ENCODE data around the gene NDUFA8. TPM values are rescaled to one million over a fixed set of nuclear protein-coding genes. Genes with fewer than 3 reads are reported as not detected.

NDUFA8 gene
- total and polyA plus RNA-seq, 10 of the 15 experiments (the other 5 are each of a cell fraction or from before 2014, with no cell fraction given): 44.9 to 159 (median 90.8) TPM

DNA sequence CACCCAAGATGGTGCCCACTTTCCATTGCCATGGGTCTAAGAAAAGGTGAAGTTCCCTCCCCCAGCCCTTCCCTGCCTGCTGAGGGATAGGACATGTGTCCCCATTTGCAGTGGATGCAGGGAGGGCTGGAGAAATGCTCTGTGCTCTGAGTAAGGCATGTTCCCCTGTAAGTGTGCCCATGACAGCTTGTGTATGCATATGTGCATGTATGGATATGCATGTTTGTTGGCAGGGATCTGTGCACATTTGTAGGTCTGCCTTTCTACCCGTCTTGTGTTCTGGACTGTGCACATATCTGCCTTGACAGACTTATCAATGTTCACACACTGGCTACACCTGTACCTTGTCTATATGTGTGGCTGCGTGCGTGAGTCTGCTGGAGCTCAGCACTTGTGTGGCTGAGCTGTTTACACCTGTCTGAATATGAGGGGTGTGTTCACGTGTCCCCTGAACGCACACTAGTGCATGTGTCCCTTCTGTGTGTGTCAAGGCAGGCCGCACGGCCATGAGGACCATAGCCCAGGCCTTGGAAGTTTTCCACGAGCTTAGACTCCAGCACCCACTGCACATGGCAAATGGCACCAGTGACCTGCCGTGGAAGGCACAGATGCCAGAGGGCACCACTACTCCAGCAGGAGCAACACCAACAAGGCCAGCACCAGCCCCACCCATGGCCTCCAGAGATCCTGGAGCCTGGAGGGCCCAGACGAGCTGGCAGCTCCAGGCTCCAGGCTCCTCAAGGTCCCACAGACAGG lies 39.1 kb downstream of the NDUFA8 start:
- no TSS peak for BruUV-seq (replicated peaks)
- Histone ChIP-seq H3K4me2 (ENCODE audit: control insufficient read depth, insufficient read depth) (no peak overlapping the region), H3K79me2 (ENCODE audit: control insufficient read depth, insufficient read depth, low read length) (no peaks in the 10 kb centered on the region), H4K20me1 (ENCODE audit: control insufficient read depth, insufficient read depth) (no peaks in the 10 kb centered on the region; the same call in 1 of the 2 replicates), H3K27ac (ENCODE audit: control insufficient read depth, insufficient read depth) (no peak overlapping the region), H3K27me3 (replicated peaks in 1 of 2; ENCODE audit: control insufficient read depth in 2 of 2, insufficient read depth in 2 of 2, low read length in 1 of 2) (peaks cover 0 to 2% of the 10 kb centered on the region in 2 experiments; a peak in 1 of 4 replicates), H3K9me3 (replicated peaks; ENCODE audit: control insufficient read depth, insufficient read depth, low read length) (no peaks in the 10 kb centered on the region; the same call in 1 of the 3 replicates), H3K9ac (ENCODE audit: control insufficient read depth, insufficient read depth, low read length) (no peak overlapping the region), H3K4me1 (ENCODE audit: control insufficient read depth, insufficient read depth, low read length) (no peaks in the 10 kb centered on the region), H2AFZ (ENCODE audit: control insufficient read depth, low read depth, low read length) (no peak overlapping the region), H3K4me3 (no peak overlapping the region), H3K36me3 (ENCODE audit: control insufficient read depth in 2 of 2, insufficient read depth in 2 of 2, low read length in 1 of 2) (no peaks in the 10 kb centered on the region)
- DNase-seq (ENCODE audit: low read depth, low spot score) (no peak), FAIRE-seq (no peak), ATAC-seq (no peak)
- WGBS (ENCODE audit: insufficient coverage, insufficient replicate concordance, low lambda C conversion rate, missing lambda C conversion rate): 29% methylated on average over 10 of the region's 10 CpGs
- ChIA-PET RAD21 (ENCODE audit: unreplicated experiment) (interaction anchor here (7.6 kb wide), 1 partner anchor 22 kb away, joined by 76 read pairs; no protein-coding TSS in a partner anchor), SMC1A (ENCODE audit: uncharacterized antibody, unreplicated experiment) (interaction anchor here (1.9 kb wide), 1 partner anchor 230 kb away, joined by 4 read pairs; no protein-coding TSS in a partner anchor), POLR2A (interaction anchor here (0.6 kb wide), 1 partner anchor 360 kb away, joined by 3 read pairs; no protein-coding TSS in a partner anchor), CTCF (interaction anchor here (0.9 to 11.7 kb wide), 4 partner anchors 18 to 433 kb away, joined by 3 to 190 read pairs (median 90); no protein-coding TSS in a partner anchor)
- intact Hi-C loops (cut with micrococcal nuclease; ENCODE audit: unreplicated experiment): loop anchor here (10.0 kb wide), 1 partner anchor 576 kb away; no protein-coding TSS in a partner anchor
- TF ChIP-seq RAD21 (IDR thresholded peaks at IDR 0.05; ENCODE audit: insufficient read depth, low read depth, low read length) (no peak), DPF2 (IDR thresholded peaks at IDR 0.05) (no peak), EZH2 (IDR thresholded peaks at IDR 0.05; ENCODE audit: borderline replicate concordance, control insufficient read depth, low read depth, low read length) (no peak)
- TF ChIP-seq, protein P1, sequence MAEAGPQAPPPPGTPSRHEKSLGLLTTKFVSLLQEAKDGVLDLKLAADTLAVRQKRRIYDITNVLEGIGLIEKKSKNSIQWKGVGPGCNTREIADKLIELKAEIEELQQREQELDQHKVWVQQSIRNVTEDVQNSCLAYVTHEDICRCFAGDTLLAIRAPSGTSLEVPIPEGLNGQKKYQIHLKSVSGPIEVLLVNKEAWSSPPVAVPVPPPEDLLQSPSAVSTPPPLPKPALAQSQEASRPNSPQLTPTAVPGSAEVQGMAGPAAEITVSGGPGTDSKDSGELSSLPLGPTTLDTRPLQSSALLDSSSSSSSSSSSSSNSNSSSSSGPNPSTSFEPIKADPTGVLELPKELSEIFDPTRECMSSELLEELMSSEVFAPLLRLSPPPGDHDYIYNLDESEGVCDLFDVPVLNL (IDR thresholded peaks at IDR 0.05; ENCODE audit: low read depth, low read length): no peak
- in situ Hi-C loops (cut with MboI): loop anchor here (5.0 to 10.0 kb wide), 3 partner anchors 232 to 692 kb away; no protein-coding TSS in a partner anchor

All from GM12878 (cell line).